ENCODE results near the gene DENND2A. TPM values are rescaled to one million over a fixed set of nuclear protein-coding genes. Genes with fewer than 3 reads are reported as not detected.
A peak's percentile ranks its signal among the peaks of the same experiment; 100 is the strongest.

Gene DENND2A
- total RNA-seq, 4 donors from 2014 or later = 25.2 to 83.5 (median 46.5) TPM

- ATAC-seq = no peak
- H3K9me3 ChIP-seq = no peaks in the 10 kb centered on the region
- no peaks in the 10 kb centered on the region for H3K27me3 ChIP-seq
- no peak for TF ChIP-seq EP300 (IDR thresholded peaks at IDR 0.05)
- TF ChIP-seq POLR2A (IDR thresholded peaks at IDR 0.05) = no peak
- TF ChIP-seq POLR2AphosphoS5 (IDR thresholded peaks at IDR 0.05) = no peak
- no peak for TF ChIP-seq CTCF (IDR thresholded peaks at IDR 0.05)
- H3K4me3 ChIP-seq = no peak overlapping the region
- no peak overlapping the region for H3K27ac ChIP-seq
- 75% methylated on average over 2 of the region's 2 CpGs; no CpG with 5 or more reads in 1 of the 2 donors for WGBS, 2 donors (ENCODE audit: low coverage in 1 of 2)
- no peaks in the 10 kb centered on the region for H3K36me3 ChIP-seq
- no peaks in the 10 kb centered on the region for H3K4me1 ChIP-seq
These were observed 151.6 kb downstream of the DENND2A start for GRCh38 chr7:140489026-140489359.

GRCh38 chr7:140485500-140486265 lies 154.9 kb downstream of the DENND2A start:
- Histone ChIP-seq H3K4me3 (no peak overlapping the region), H3K9me3 (no peaks in the 10 kb centered on the region), H3K27me3 (no peaks in the 10 kb centered on the region), H3K4me1 (no peaks in the 10 kb centered on the region), H3K36me3 (no peaks in the 10 kb centered on the region), H3K27ac (no peak overlapping the region)
- ATAC-seq = no peak
- 52 to 72% methylated on average over 8 to 13 of the region's 14 CpGs for WGBS, 2 donors (ENCODE audit: low coverage in 1 of 2)
- TF ChIP-seq POLR2AphosphoS5 (IDR thresholded peaks at IDR 0.05) (no peak), POLR2A (IDR thresholded peaks at IDR 0.05) (no peak), CTCF (IDR thresholded peaks at IDR 0.05) (no peak), EP300 (IDR thresholded peaks at IDR 0.05) (no peak)

- ATAC-seq = no peak
These were observed 155.6 kb downstream of the DENND2A start for GRCh38 chr7:140484951-140485499.

GRCh38 chr7:140484479-140484878 lies 156.1 kb downstream of the DENND2A start:
- no peak for ATAC-seq
- WGBS, 2 donors (ENCODE audit: low coverage in 1 of 2) = 90% methylated on average over 2 of the region's 3 CpGs; no CpG with 5 or more reads in 1 of the 2 donors
- no peaks in the 10 kb centered on the region for H3K36me3 ChIP-seq
- TF ChIP-seq POLR2AphosphoS5 (IDR thresholded peaks at IDR 0.05) (no peak), POLR2A (IDR thresholded peaks at IDR 0.05) (no peak), CTCF (IDR thresholded peaks at IDR 0.05) (no peak), EP300 (IDR thresholded peaks at IDR 0.05) (no peak)
- no peak overlapping the region for H3K4me3 ChIP-seq
- no peaks in the 10 kb centered on the region for H3K9me3 ChIP-seq
- no peaks in the 10 kb centered on the region for H3K27me3 ChIP-seq
- H3K27ac ChIP-seq = no peak overlapping the region
- no peaks in the 10 kb centered on the region for H3K4me1 ChIP-seq

More at GRCh38 chr7:140484951-140485499, 155.6 kb downstream of the DENND2A start:
- H3K27ac ChIP-seq = no peak overlapping the region
- H3K36me3 ChIP-seq = no peaks in the 10 kb centered on the region
- WGBS, 2 donors (ENCODE audit: low coverage in 1 of 2) = 58 to 78% methylated on average over 5 of the region's 5 CpGs
- H3K4me3 ChIP-seq = no peak overlapping the region
- TF ChIP-seq POLR2A (IDR thresholded peaks at IDR 0.05) = no peak
- no peak for TF ChIP-seq CTCF (IDR thresholded peaks at IDR 0.05)
- TF ChIP-seq POLR2AphosphoS5 (IDR thresholded peaks at IDR 0.05) = no peak
- H3K9me3 ChIP-seq = no peaks in the 10 kb centered on the region
- H3K4me1 ChIP-seq = no peaks in the 10 kb centered on the region
- H3K27me3 ChIP-seq = no peaks in the 10 kb centered on the region

GRCh38 chr7:140479739-140480084 lies 160.9 kb downstream of the DENND2A start:
- Histone ChIP-seq H3K4me3 (peak overlapping the region; percentile 81 to 100), H3K27ac (peak overlapping the region in 3 of 4 donors; percentile 88 to 95 (median 94)), H3K4me1 (peaks cover 0 to 36% (median 15%) of the 10 kb centered on the region in 3 donors), H3K27me3 (no peaks in the 10 kb centered on the region), H3K9me3 (no peaks in the 10 kb centered on the region), H3K36me3 (no peaks in the 10 kb centered on the region)
- TF ChIP-seq POLR2AphosphoS5 (IDR thresholded peaks at IDR 0.05) = no peak
- TF ChIP-seq EP300 (IDR thresholded peaks at IDR 0.05) = no peak
- no peak for TF ChIP-seq POLR2A (IDR thresholded peaks at IDR 0.05)
- no peak for TF ChIP-seq CTCF (IDR thresholded peaks at IDR 0.05)
- ATAC-seq = no peak
- WGBS, 2 donors (ENCODE audit: low coverage in 1 of 2) = 0% methylated on average over 2 of the region's 2 CpGs

All from gastroesophageal sphincter (tissue), 4 donors.